ENCODE results near the gene FNDC3B.
"Not testable (repeated sequence)": the region's sequence is repeated elsewhere in the genome, so short reads cannot be mapped to it uniquely, and the experiment has no call there.

The FNDC3B gene

GRCh38 chr3:172235698-172236097 lies 196.3 kb downstream of the FNDC3B start:
- ChIA-PET CTCF (interaction anchor here (1.2 to 2.1 kb wide), 4 partner anchors 9 to 143 kb away, joined by 3 to 6 read pairs (median 4); no protein-coding TSS in a partner anchor), POLR2A (no interaction called here)
- no peak overlapping the region for H3K4me3 ChIP-seq (ENCODE audit: control insufficient read depth in 1 of 7, extremely low read depth in 1 of 7, insufficient read depth in 4 of 7, low read depth in 2 of 7, low read length in 6 of 7)
- H3K9me3 ChIP-seq (ENCODE audit: control extremely low read depth in 1 of 5, control insufficient read depth in 4 of 5, insufficient read depth in 2 of 5, low read depth in 1 of 5, low read length in 4 of 5): no peaks in the 10 kb centered on the region
- H3K36me3 ChIP-seq (ENCODE audit: control insufficient read depth in 4 of 4, insufficient read depth in 4 of 4, low read length in 3 of 4): peaks cover 0 to 17% (median 2%) of the 10 kb centered on the region in 4 experiments
- H3K27me3 ChIP-seq (replicated peaks in 2 of 5; ENCODE audit: control insufficient read depth in 4 of 5, insufficient read depth in 5 of 5, low read length in 4 of 5): no peaks in the 10 kb centered on the region
- no peak for DNase-seq
- peaks cover 0 to 6% (median 2%) of the 10 kb centered on the region in 4 experiments for H3K4me1 ChIP-seq (ENCODE audit: control extremely low read depth in 1 of 4, control insufficient read depth in 4 of 4, insufficient read depth in 4 of 4, low read length in 3 of 4)
- no peak overlapping the region for H3K27ac ChIP-seq (ENCODE audit: insufficient read depth in 1 of 2, low read depth in 1 of 2, low read length in 2 of 2, poor library complexity in 1 of 2, severe bottlenecking in 2 of 2)

- DNase-seq: no peak
- Histone ChIP-seq H3K27ac (ENCODE audit: insufficient read depth in 1 of 2, low read depth in 1 of 2, low read length in 2 of 2, poor library complexity in 1 of 2, severe bottlenecking in 2 of 2) (no peak overlapping the region), H3K4me1 (ENCODE audit: control extremely low read depth in 1 of 4, control insufficient read depth in 4 of 4, insufficient read depth in 4 of 4, low read length in 3 of 4) (peaks cover 0 to 6% (median 2%) of the 10 kb centered on the region in 4 experiments), H3K4me3 (ENCODE audit: control insufficient read depth in 1 of 7, extremely low read depth in 1 of 7, insufficient read depth in 4 of 7, low read depth in 2 of 7, low read length in 6 of 7) (no peak overlapping the region), H3K9me3 (ENCODE audit: control extremely low read depth in 1 of 5, control insufficient read depth in 4 of 5, insufficient read depth in 2 of 5, low read depth in 1 of 5, low read length in 4 of 5) (peaks cover 0 to 8% (median under 1%) of the 10 kb centered on the region in 5 experiments), H3K27me3 (replicated peaks in 2 of 5; ENCODE audit: control insufficient read depth in 4 of 5, insufficient read depth in 5 of 5, low read length in 4 of 5) (no peaks in the 10 kb centered on the region), H3K36me3 (ENCODE audit: control insufficient read depth in 4 of 4, insufficient read depth in 4 of 4, low read length in 3 of 4) (peaks cover 0 to 14% (median 2%) of the 10 kb centered on the region in 4 experiments)
- ChIA-PET CTCF (interaction anchor here (1.5 to 2.1 kb wide), 4 partner anchors 9 to 15 kb away, joined by 3 to 6 read pairs (median 4); no protein-coding TSS in a partner anchor), POLR2A (interaction anchor here (0.6 kb wide), 1 partner anchor 9 kb away, joined by 3 read pairs; no protein-coding TSS in a partner anchor)
- WGBS (ENCODE audit: insufficient coverage): 90% methylated on average over 3 of the region's 5 CpGs
These were observed 197.7 kb downstream of the FNDC3B start for GRCh38 chr3:172236771-172237742.

DNA sequence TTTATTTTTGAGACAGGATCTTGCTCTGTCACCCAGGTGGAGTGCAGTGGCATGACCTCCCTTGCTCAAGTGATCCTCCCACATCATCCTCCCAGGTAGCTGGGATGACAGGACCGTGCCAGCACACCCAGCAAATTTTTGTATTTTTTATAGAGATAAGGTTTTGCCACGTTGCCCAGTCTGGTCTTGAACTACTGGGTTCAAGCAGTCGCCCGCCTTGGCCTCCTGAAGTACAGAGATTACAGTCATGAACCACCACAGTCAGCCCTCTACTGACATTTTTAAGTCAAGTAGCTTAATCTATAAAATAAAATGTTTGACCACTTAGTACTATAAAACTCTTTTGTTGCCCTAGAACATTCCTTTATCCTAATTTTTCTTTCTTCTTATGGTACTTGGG lies 198.8 kb downstream of the FNDC3B start:
- Histone ChIP-seq H3K36me3 (ENCODE audit: control insufficient read depth in 4 of 4, insufficient read depth in 4 of 4, low read length in 3 of 4) (peaks cover 0 to 23% (median 4%) of the 10 kb centered on the region in 4 experiments), H3K27ac (ENCODE audit: insufficient read depth in 1 of 2, low read depth in 1 of 2, low read length in 2 of 2, poor library complexity in 1 of 2, severe bottlenecking in 2 of 2) (no peak overlapping the region), H3K4me3 (ENCODE audit: control insufficient read depth in 1 of 7, extremely low read depth in 1 of 7, insufficient read depth in 4 of 7, low read depth in 2 of 7, low read length in 6 of 7) (no peak overlapping the region), H3K9me3 (ENCODE audit: control extremely low read depth in 1 of 5, control insufficient read depth in 4 of 5, insufficient read depth in 2 of 5, low read depth in 1 of 5, low read length in 4 of 5) (peaks cover 0 to 17% (median 6%) of the 10 kb centered on the region in 5 experiments), H3K27me3 (replicated peaks in 2 of 5; ENCODE audit: control insufficient read depth in 4 of 5, insufficient read depth in 5 of 5, low read length in 4 of 5) (no peaks in the 10 kb centered on the region), H3K4me1 (ENCODE audit: control extremely low read depth in 1 of 4, control insufficient read depth in 4 of 4, insufficient read depth in 4 of 4, low read length in 3 of 4) (peaks cover 0 to 6% (median 2%) of the 10 kb centered on the region in 4 experiments)
- ChIA-PET POLR2A (interaction anchor here (0.6 kb wide), 1 partner anchor 503 kb away, joined by 3 read pairs; no protein-coding TSS in a partner anchor), CTCF (interaction anchor here (1.5 kb wide), 1 partner anchor 12 kb away, joined by 3 read pairs; no protein-coding TSS in a partner anchor)
- peak in 1 of 3 donors; percentile 25 for DNase-seq
- WGBS (ENCODE audit: insufficient coverage): 88% methylated on average over 3 of the region's 4 CpGs

DNA sequence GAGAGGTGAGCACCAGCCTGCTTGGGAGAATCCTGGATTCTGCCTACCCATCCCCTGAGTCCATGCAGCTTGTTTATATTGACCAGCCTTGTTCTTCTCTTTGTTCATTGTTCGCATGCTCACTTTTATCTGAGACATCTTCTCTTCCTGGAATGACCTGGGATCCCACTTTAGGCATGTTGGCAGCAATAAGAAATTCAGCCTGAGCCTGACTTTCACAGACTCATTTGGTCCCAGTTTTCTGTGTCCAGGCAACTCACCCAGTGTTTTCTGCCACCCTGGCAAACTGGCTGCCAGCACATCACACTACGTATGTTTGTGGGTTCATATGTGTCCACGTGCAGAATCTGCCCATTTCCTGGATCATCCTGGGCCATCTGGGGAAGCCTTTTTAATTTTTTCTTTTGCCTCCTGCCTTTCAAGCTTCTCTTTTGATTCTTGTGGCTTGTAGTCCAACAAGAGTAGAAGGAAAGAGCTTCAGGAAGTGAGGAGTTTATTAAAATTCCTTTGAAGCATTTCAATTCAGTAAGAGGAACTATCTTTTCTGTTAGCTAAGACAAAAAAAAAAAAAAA lies 199.9 kb downstream of the FNDC3B start:
- Histone ChIP-seq H3K27me3 (replicated peaks in 2 of 5; ENCODE audit: control insufficient read depth in 4 of 5, insufficient read depth in 5 of 5, low read length in 4 of 5) (no peaks in the 10 kb centered on the region), H3K4me1 (ENCODE audit: control extremely low read depth in 1 of 4, control insufficient read depth in 4 of 4, insufficient read depth in 4 of 4, low read length in 3 of 4) (peaks cover 0 to 6% (median 2%) of the 10 kb centered on the region in 4 experiments), H3K27ac (ENCODE audit: insufficient read depth in 1 of 2, low read depth in 1 of 2, low read length in 2 of 2, poor library complexity in 1 of 2, severe bottlenecking in 2 of 2) (no peak overlapping the region), H3K9me3 (ENCODE audit: control extremely low read depth in 1 of 5, control insufficient read depth in 4 of 5, insufficient read depth in 2 of 5, low read depth in 1 of 5, low read length in 4 of 5) (peaks cover 0 to 17% (median 6%) of the 10 kb centered on the region in 5 experiments), H3K36me3 (ENCODE audit: control insufficient read depth in 4 of 4, insufficient read depth in 4 of 4, low read length in 3 of 4) (peaks cover 0 to 23% (median 4%) of the 10 kb centered on the region in 4 experiments), H3K4me3 (ENCODE audit: control insufficient read depth in 1 of 7, extremely low read depth in 1 of 7, insufficient read depth in 4 of 7, low read depth in 2 of 7, low read length in 6 of 7) (no peak overlapping the region)
- 100% methylated on average over 1 of the region's 3 CpGs for WGBS (ENCODE audit: insufficient coverage)
- POLR2A ChIA-PET: no interaction called here
- CTCF ChIA-PET: no interaction called here
- peak in 2 of 3 donors; percentile 11 to 24 for DNase-seq

GRCh38 chr3:172241405-172241804 lies 202.0 kb downstream of the FNDC3B start:
- Histone ChIP-seq H3K36me3 (ENCODE audit: control insufficient read depth in 4 of 4, insufficient read depth in 4 of 4, low read length in 3 of 4) (peaks cover 0 to 21% (median 4%) of the 10 kb centered on the region in 4 experiments), H3K27ac (ENCODE audit: insufficient read depth in 1 of 2, low read depth in 1 of 2, low read length in 2 of 2, poor library complexity in 1 of 2, severe bottlenecking in 2 of 2) (no peak overlapping the region), H3K4me3 (ENCODE audit: control insufficient read depth in 1 of 7, extremely low read depth in 1 of 7, insufficient read depth in 4 of 7, low read depth in 2 of 7, low read length in 6 of 7) (no peak overlapping the region), H3K9me3 (ENCODE audit: control extremely low read depth in 1 of 5, control insufficient read depth in 4 of 5, insufficient read depth in 2 of 5, low read depth in 1 of 5, low read length in 4 of 5) (peaks cover 0 to 17% (median 6%) of the 10 kb centered on the region in 5 experiments), H3K27me3 (replicated peaks in 2 of 5; ENCODE audit: control insufficient read depth in 4 of 5, insufficient read depth in 5 of 5, low read length in 4 of 5) (no peaks in the 10 kb centered on the region), H3K4me1 (ENCODE audit: control extremely low read depth in 1 of 4, control insufficient read depth in 4 of 4, insufficient read depth in 4 of 4, low read length in 3 of 4) (peaks cover 0 to 6% (median 2%) of the 10 kb centered on the region in 4 experiments)
- CTCF ChIA-PET: no interaction called here
- DNase-seq: no peak
- POLR2A ChIA-PET: no interaction called here
- WGBS (ENCODE audit: insufficient coverage): 100% methylated on average over 1 of the region's 1 CpG

- H3K4me1 ChIP-seq (ENCODE audit: control extremely low read depth in 1 of 4, control insufficient read depth in 4 of 4, insufficient read depth in 4 of 4, low read length in 3 of 4); H3K27me3 ChIP-seq (replicated peaks in 2 of 5; ENCODE audit: control insufficient read depth in 4 of 5, insufficient read depth in 5 of 5, low read length in 4 of 5); DNase-seq; POLR2A ChIA-PET; CTCF ChIA-PET; H3K27ac ChIP-seq (ENCODE audit: insufficient read depth in 1 of 2, low read depth in 1 of 2, low read length in 2 of 2, poor library complexity in 1 of 2, severe bottlenecking in 2 of 2); H3K4me3 ChIP-seq (ENCODE audit: control insufficient read depth in 1 of 7, extremely low read depth in 1 of 7, insufficient read depth in 4 of 7, low read depth in 2 of 7, low read length in 6 of 7): not testable (repeated sequence)
- WGBS (ENCODE audit: insufficient coverage): 96% methylated on average over 3 of the region's 3 CpGs
- peaks cover 0 to 26% (median 4%) of the 10 kb centered on the region in 4 experiments for H3K36me3 ChIP-seq (ENCODE audit: control insufficient read depth in 4 of 4, insufficient read depth in 4 of 4, low read length in 3 of 4)
- H3K9me3 ChIP-seq (ENCODE audit: control extremely low read depth in 1 of 5, control insufficient read depth in 4 of 5, insufficient read depth in 2 of 5, low read depth in 1 of 5, low read length in 4 of 5): peaks cover 0 to 17% (median 6%) of the 10 kb centered on the region in 5 experiments
These were observed 203.1 kb downstream of the FNDC3B start for GRCh38 chr3:172242471-172242870.
